Activated naive CD4-positive, alpha-beta T cell treated with anti-CD3 and anti-CD28 coated beads, Interleukin-2, amount 50 U/mL, for 24 hours (primary cell): ENCODE measurements around the gene NAA10.

Experiments used
- H3K27ac Mint-ChIP-seq: one replicate; pipeline ENCODE4 v1.8.0; 2021; ENCODE audit warnings: mild to moderate bottlenecking, mixed read lengths
- H3K27me3 Mint-ChIP-seq: one replicate; pipeline ENCODE4 v1.8.0; 2021; ENCODE audit warnings: mixed read lengths
- H3K36me3 Mint-ChIP-seq: one replicate; pipeline ENCODE4 v1.8.0; 2021; ENCODE audit warnings: mixed read lengths
- H3K4me1 Mint-ChIP-seq: one replicate; pipeline ENCODE4 v1.8.0; 2021; ENCODE audit warnings: mixed read lengths
- H3K4me3 Mint-ChIP-seq: one replicate; pipeline ENCODE4 v1.8.0; 2021; ENCODE audit warnings: mild to moderate bottlenecking, mixed read lengths
- H3K9me3 Mint-ChIP-seq: one replicate; pipeline ENCODE4 v1.8.0; 2021; ENCODE audit warnings: mixed read lengths

Gene NAA10

GRCh38 chrX:153969125-153969903 is 34.5 kb upstream of the NAA10 start:
- peak overlapping the region; percentile 100 for H3K4me3 Mint-ChIP-seq
- no peaks in the 10 kb centered on the region for H3K9me3 Mint-ChIP-seq
- H3K27ac Mint-ChIP-seq: peak overlapping the region; percentile 69
- peaks cover 6% of the 10 kb centered on the region for H3K36me3 Mint-ChIP-seq
- H3K27me3 Mint-ChIP-seq: no peaks in the 10 kb centered on the region
- H3K4me1 Mint-ChIP-seq: peaks cover 42% of the 10 kb centered on the region

GRCh38 chrX:153968754-153969124 is 33.9 kb upstream of the NAA10 start:
- Mint-ChIP-seq H3K4me3 (peak overlapping the region; percentile 100), H3K9me3 (no peaks in the 10 kb centered on the region), H3K27ac (no peak overlapping the region), H3K27me3 (no peaks in the 10 kb centered on the region), H3K4me1 (peaks cover 38% of the 10 kb centered on the region), H3K36me3 (peaks cover 6% of the 10 kb centered on the region)

GRCh38 chrX:153968255-153968654 is 33.4 kb upstream of the NAA10 start:
- no peaks in the 10 kb centered on the region for H3K27me3 Mint-ChIP-seq
- peaks cover 35% of the 10 kb centered on the region for H3K4me1 Mint-ChIP-seq
- peak overlapping the region; percentile 100 for H3K4me3 Mint-ChIP-seq

GRCh38 chrX:153967536-153968224 is 32.8 kb upstream of the NAA10 start:
- H3K36me3 Mint-ChIP-seq: peaks cover 6% of the 10 kb centered on the region
- peak overlapping the region; percentile 87 for H3K27ac Mint-ChIP-seq
- H3K9me3 Mint-ChIP-seq: no peaks in the 10 kb centered on the region
- H3K4me1 Mint-ChIP-seq: peaks cover 35% of the 10 kb centered on the region
- peak overlapping the region; percentile 100 for H3K4me3 Mint-ChIP-seq
- no peaks in the 10 kb centered on the region for H3K27me3 Mint-ChIP-seq

More at GRCh38 chrX:153968255-153968654, 33.4 kb upstream of the NAA10 start:
- Mint-ChIP-seq H3K9me3 (no peaks in the 10 kb centered on the region), H3K36me3 (peaks cover 6% of the 10 kb centered on the region), H3K27ac (peak overlapping the region; percentile 87)

- Mint-ChIP-seq H3K4me3 (peak overlapping the region; percentile 100), H3K27ac (peak overlapping the region; percentile 87), H3K4me1 (peaks cover 35% of the 10 kb centered on the region)
Measured at GRCh38 chrX:153966841-153967535, 32.2 kb upstream of the NAA10 start.

GRCh38 chrX:153966283-153966688 is 31.4 kb upstream of the NAA10 start:
- H3K27ac Mint-ChIP-seq: peak overlapping the region; percentile 51
- peaks cover 5% of the 10 kb centered on the region for H3K36me3 Mint-ChIP-seq
- H3K4me1 Mint-ChIP-seq: peaks cover 35% of the 10 kb centered on the region
- no peaks in the 10 kb centered on the region for H3K9me3 Mint-ChIP-seq
- peak overlapping the region; percentile 100 for H3K4me3 Mint-ChIP-seq
- no peaks in the 10 kb centered on the region for H3K27me3 Mint-ChIP-seq

More at GRCh38 chrX:153966841-153967535, 32.2 kb upstream of the NAA10 start:
- Mint-ChIP-seq H3K27me3 (no peaks in the 10 kb centered on the region), H3K36me3 (peaks cover 6% of the 10 kb centered on the region), H3K9me3 (no peaks in the 10 kb centered on the region)

- Mint-ChIP-seq H3K4me1 (peaks cover 35% of the 10 kb centered on the region), H3K36me3 (peaks cover 5% of the 10 kb centered on the region), H3K9me3 (no peaks in the 10 kb centered on the region), H3K27me3 (no peaks in the 10 kb centered on the region), H3K27ac (peak overlapping the region; percentile 59), H3K4me3 (peak overlapping the region; percentile 30)
Measured at GRCh38 chrX:153965406-153965805, 30.6 kb upstream of the NAA10 start.

GRCh38 chrX:153964105-153964504 is 29.3 kb upstream of the NAA10 start:
- H3K9me3 Mint-ChIP-seq: no peaks in the 10 kb centered on the region
- no peaks in the 10 kb centered on the region for H3K27me3 Mint-ChIP-seq
- H3K36me3 Mint-ChIP-seq: peaks cover 5% of the 10 kb centered on the region
- no peak overlapping the region for H3K4me3 Mint-ChIP-seq
- peaks cover 35% of the 10 kb centered on the region for H3K4me1 Mint-ChIP-seq
- no peak overlapping the region for H3K27ac Mint-ChIP-seq

GRCh38 chrX:153963546-153963945 is 28.7 kb upstream of the NAA10 start:
- H3K27me3 Mint-ChIP-seq: no peaks in the 10 kb centered on the region
- H3K4me1 Mint-ChIP-seq: peaks cover 35% of the 10 kb centered on the region
- no peak overlapping the region for H3K4me3 Mint-ChIP-seq
- no peaks in the 10 kb centered on the region for H3K9me3 Mint-ChIP-seq
- H3K36me3 Mint-ChIP-seq: peaks cover 5% of the 10 kb centered on the region
- no peak overlapping the region for H3K27ac Mint-ChIP-seq

GRCh38 chrX:153961292-153961691 is 26.5 kb upstream of the NAA10 start:
- H3K4me3 Mint-ChIP-seq: no peak overlapping the region
- no peaks in the 10 kb centered on the region for H3K9me3 Mint-ChIP-seq
- H3K27ac Mint-ChIP-seq: no peak overlapping the region
- peaks cover 15% of the 10 kb centered on the region for H3K4me1 Mint-ChIP-seq
- H3K27me3 Mint-ChIP-seq: no peaks in the 10 kb centered on the region
- H3K36me3 Mint-ChIP-seq: no peaks in the 10 kb centered on the region

GRCh38 chrX:153960786-153961185 is 25.9 kb upstream of the NAA10 start:
- Mint-ChIP-seq H3K4me3 (no peak overlapping the region), H3K9me3 (no peaks in the 10 kb centered on the region), H3K27ac (no peak overlapping the region), H3K4me1 (peaks cover 10% of the 10 kb centered on the region), H3K27me3 (no peaks in the 10 kb centered on the region), H3K36me3 (no peaks in the 10 kb centered on the region)

GRCh38 chrX:153960077-153960476 is 25.2 kb upstream of the NAA10 start:
- Mint-ChIP-seq H3K9me3 (no peaks in the 10 kb centered on the region), H3K27ac (no peak overlapping the region), H3K4me3 (no peak overlapping the region), H3K27me3 (no peaks in the 10 kb centered on the region), H3K4me1 (peaks cover 3% of the 10 kb centered on the region), H3K36me3 (no peaks in the 10 kb centered on the region)

GRCh38 chrX:153959649-153960048 is 24.8 kb upstream of the NAA10 start:
- no peak overlapping the region for H3K4me3 Mint-ChIP-seq
- H3K9me3 Mint-ChIP-seq: no peaks in the 10 kb centered on the region
- no peaks in the 10 kb centered on the region for H3K4me1 Mint-ChIP-seq
- H3K36me3 Mint-ChIP-seq: no peaks in the 10 kb centered on the region
- H3K27ac Mint-ChIP-seq: no peak overlapping the region
- no peaks in the 10 kb centered on the region for H3K27me3 Mint-ChIP-seq

GRCh38 chrX:153958605-153959004 is 23.8 kb upstream of the NAA10 start:
- H3K27me3 Mint-ChIP-seq: no peaks in the 10 kb centered on the region
- no peaks in the 10 kb centered on the region for H3K9me3 Mint-ChIP-seq
- no peak overlapping the region for H3K27ac Mint-ChIP-seq
- no peaks in the 10 kb centered on the region for H3K4me1 Mint-ChIP-seq
- no peaks in the 10 kb centered on the region for H3K36me3 Mint-ChIP-seq
- no peak overlapping the region for H3K4me3 Mint-ChIP-seq

GRCh38 chrX:153957224-153957623 is 22.4 kb upstream of the NAA10 start:
- H3K27ac Mint-ChIP-seq: no peak overlapping the region
- no peak overlapping the region for H3K4me3 Mint-ChIP-seq
- no peaks in the 10 kb centered on the region for H3K27me3 Mint-ChIP-seq
- H3K36me3 Mint-ChIP-seq: no peaks in the 10 kb centered on the region
- H3K9me3 Mint-ChIP-seq: no peaks in the 10 kb centered on the region
- no peaks in the 10 kb centered on the region for H3K4me1 Mint-ChIP-seq
